K562 (cell line): ENCODE data around the gene PREB. TPM values are rescaled to one million over a fixed set of nuclear protein-coding genes. Genes with fewer than 3 reads are reported as not detected.

Experiments
- ATAC-seq: fragments of 200-7000 bp; cut with Tn5 transposase; 3 replicates; pipeline ENCODE4 v1.9.1; 2020; ENCODE audit warnings: moderate library complexity
- BruUV-seq: library from RNA; stranded (reverse); fragments of 400-500 nt; replicated peaks from 2 replicates; lab custom pipeline; 2021; lab: Mats Ljungman, UMichigan
- CTCF ChIA-PET: fragments of 300-600 bp; formaldehyde crosslinking; extraction: SDS; loops from one replicate; lab custom pipeline; 2021; ENCODE audit warnings: low intra/inter-chr PET ratio; lab: Yijun Ruan, JAX
- POLR2A ChIA-PET: fragments of 300-600, 350-650 bp; sonication (Branson Sonifier 250); formaldehyde crosslinking; extraction: SDS; loops from one replicate; lab custom pipeline; 2021; ENCODE audit warnings: antibody characterized with exemption, inconsistent platforms; lab: Yijun Ruan, JAX
- DNase-seq, 4 experiments: peaks; one replicate each; pipeline versions ENCODE4 v3.0.0 to v3.0.0-alpha.2; 2011 to 2018; ENCODE audit warnings: low spot score in 3 of 4, mixed read lengths in 3 of 4; ENCODE audit errors: extremely low read depth in 1 of 4
- FAIRE-seq: peaks from 2 replicates; lab custom pipeline; 2011; peaks lifted over from hg19 to GRCh38; lab: Jason Lieb, UNC
- H2AFZ ChIP-seq: 2 replicates; pipeline ENCODE4 v1.6.0; 2011; ENCODE audit warnings: low read depth, low read length, control low read depth, inconsistent platforms
- H3K27ac ChIP-seq: fragments of 200-600 bp; 3 replicates; pipeline ENCODE4 v1.8.0; 2011; ENCODE audit warnings: low read depth, mild to moderate bottlenecking, control low read depth, inconsistent platforms, low read length, moderate library complexity, mixed read lengths; ENCODE audit errors: extremely low read depth
- H3K27me3 ChIP-seq, 2 experiments: fragments of 300-600 bp in 1 of 2; 2 replicates in 1 of 2; 3 replicates in 1 of 2; pipeline versions ENCODE4 v1.6.0 to v1.8.0; 2011; ENCODE audit warnings: inconsistent platforms in 2 of 2, low read length in 2 of 2, mild to moderate bottlenecking in 1 of 2, mixed read lengths in 1 of 2, moderate library complexity in 1 of 2; ENCODE audit not compliant: control insufficient read depth in 2 of 2, insufficient read depth in 2 of 2
- H3K36me3 ChIP-seq: fragments of 300-600 bp; 3 replicates; pipeline ENCODE4 v1.8.0; 2011; ENCODE audit warnings: mild to moderate bottlenecking, low read length, inconsistent platforms; ENCODE audit not compliant: control insufficient read depth, insufficient read depth
- H3K4me1 ChIP-seq, 2 experiments: fragments of 200-600 bp in 1 of 2; replicated peaks in 1 of 2; 2 replicates in 1 of 2; 3 replicates in 1 of 2; pipeline versions ENCODE4 v1.5.1 to v1.8.0; 2011; ENCODE audit warnings: inconsistent platforms in 2 of 2, low read length in 2 of 2, mild to moderate bottlenecking in 1 of 2, mixed read lengths in 1 of 2, moderate library complexity in 1 of 2; ENCODE audit not compliant: control insufficient read depth in 2 of 2, insufficient read depth in 2 of 2
- H3K4me2 ChIP-seq: 2 replicates; pipeline ENCODE4 v1.6.1; 2011; ENCODE audit warnings: low read length, control low read depth, inconsistent platforms, mixed read lengths; ENCODE audit not compliant: insufficient read depth
- H3K4me3 ChIP-seq: fragments of 200-600 bp; sonication (generic), shearing (Covaris generic); 2 replicates; pipeline ENCODE4 v1.5.1; 2016; ENCODE audit warnings: control low read depth, inconsistent platforms
- H3K79me2 ChIP-seq: fragments of 200-600 bp; 3 replicates; pipeline ENCODE4 v1.8.0; 2011; ENCODE audit warnings: low read length, inconsistent platforms; ENCODE audit not compliant: control insufficient read depth, insufficient read depth
- H3K9ac ChIP-seq, 2 experiments: 2 replicates each; pipeline versions ENCODE4 v1.6.0 to v1.6.1; 2011; ENCODE audit warnings: low read depth in 2 of 2, low read length in 2 of 2, control low read depth in 1 of 2, inconsistent platforms in 1 of 2, mild to moderate bottlenecking in 1 of 2, mixed read lengths in 1 of 2; ENCODE audit not compliant: insufficient read depth in 1 of 2
- H3K9me1 ChIP-seq: one replicate; pipeline ENCODE4 v1.6.0; 2011; ENCODE audit warnings: inconsistent platforms, mild to moderate bottlenecking, low read length, moderate library complexity; ENCODE audit not compliant: control insufficient read depth, insufficient read depth
- H3K9me3 ChIP-seq: replicated peaks from 2 replicates; pipeline ENCODE4 v1.5.1; 2011; ENCODE audit warnings: low read depth, low read length, inconsistent platforms; ENCODE audit not compliant: control insufficient read depth, insufficient read depth
- H4K20me1 ChIP-seq: replicated peaks from 2 replicates; pipeline ENCODE4 v1.6.1; 2011; ENCODE audit warnings: low read length, inconsistent platforms, mixed read lengths; ENCODE audit not compliant: control insufficient read depth, insufficient read depth
- BCLAF1 ChIP-seq, 2 experiments: fragments of 450-650 bp in 1 of 2; IDR thresholded peaks; 2 replicates each; pipeline ENCODE4 v1.6.1; 2011 to 2017; ENCODE audit warnings: low read depth in 2 of 2, antibody characterized with exemption in 1 of 2, borderline replicate concordance in 1 of 2, low read length in 1 of 2, mild to moderate bottlenecking in 1 of 2, mixed read lengths in 1 of 2; ENCODE audit not compliant: control insufficient read depth in 1 of 2
- CREB1 ChIP-seq, 2 experiments: sonication (generic) in 1 of 2; formaldehyde crosslinking in 1 of 2; IDR thresholded peaks; 2 replicates each; pipeline versions ENCODE4 v1.6.1 to v1.8.0; 2012 to 2022; ENCODE audit warnings: inconsistent platforms in 1 of 2, mild to moderate bottlenecking in 1 of 2, missing genetic modification reagents in 1 of 2, moderate library complexity in 1 of 2
- GTF2E2 ChIP-seq: fragments of 200-800 bp; sonication (Bioruptor generic); IDR thresholded peaks from 2 replicates; pipeline ENCODE4 v1.6.1; 2016; ENCODE audit warnings: missing genetic modification characterization, missing compliant biosample characterization
- KAT2B ChIP-seq: IDR thresholded peaks from one replicate; pipeline ENCODE4 v1.6.1; 2012; ENCODE audit warnings: low read depth, mild to moderate bottlenecking, control low read depth, inconsistent platforms, low read length, moderate library complexity
- MCM5 ChIP-seq: fragments of 450-650 bp; IDR thresholded peaks from 2 replicates; pipeline ENCODE4 v1.6.1; 2016; ENCODE audit warnings: low read depth
- RBM39 ChIP-seq: fragments of 200-400 bp; formaldehyde crosslinking; optimal IDR thresholded peaks from 2 replicates; pipeline ENCODE3; 2018; ENCODE audit warnings: low read depth, low read length
- RREB1 ChIP-seq: fragments of 250-450 bp; sonication (Bioruptor Pico); IDR thresholded peaks from 2 replicates; pipeline ENCODE4 v1.4.0; 2020
- SMAD3 ChIP-seq: fragments of 450-650 bp; formaldehyde crosslinking; conservative IDR thresholded peaks from 2 replicates; pipeline ENCODE4 v1.4.0; 2020; ENCODE audit warnings: mild to moderate bottlenecking
- SP1 ChIP-seq: sonication (generic); formaldehyde crosslinking; IDR thresholded peaks from 2 replicates; pipeline ENCODE4 v1.8.1; 2022; ENCODE audit warnings: mild to moderate bottlenecking, missing genetic modification reagents
- ZBTB17 ChIP-seq: fragments of 450-650 bp; formaldehyde crosslinking; IDR thresholded peaks from 2 replicates; pipeline ENCODE4 v1.4.0; 2020; ENCODE audit warnings: mild to moderate bottlenecking
- ZBTB2 ChIP-seq: fragments of 450-650 bp; IDR thresholded peaks from 2 replicates; pipeline ENCODE4 v1.6.1; 2016; ENCODE audit warnings: antibody characterized with exemption
- ZNF197 ChIP-seq: fragments of 200-800 bp; sonication (Bioruptor generic); IDR thresholded peaks from 2 replicates; pipeline ENCODE4 v1.6.1; 2016; ENCODE audit warnings: low read depth, missing genetic modification characterization, missing compliant biosample characterization
- ZNF24 ChIP-seq: fragments of 450-650 bp; IDR thresholded peaks from 2 replicates; pipeline ENCODE4 v1.6.1; 2016
- WGBS: fragments of 100-300 bp; shearing (Covaris generic); methylation state at CpG from one replicate; pipeline ENCODE4 v1.1.6; 2016; ENCODE audit warnings: low coverage, mixed read lengths; ENCODE audit not compliant: insufficient coverage; ENCODE audit errors: missing lambda C conversion rate; 5-methylcytosine and 5-hydroxymethylcytosine counted together
- in situ Hi-C: fragments of 300-500 bp; cut with MboI; formaldehyde crosslinking; loops from 4 replicates; pipeline ENCODE4 v1.15.0; 2018; ENCODE audit warnings: inconsistent platforms, mixed read lengths
- intact Hi-C: fragments of 100-400 bp; cut with micrococcal nuclease; formaldehyde crosslinking; loops from 2 replicates; pipeline ENCODE4 v1.14.2; 2022
- polyA plus RNA-seq, 8 experiments: library from polyadenylated mRNA; depleted of rRNA in 4 of 8; stranded (reverse) in 5 of 8; unstranded in 3 of 8; fragments of >200 nt; fragmentation: Nextera tagmentation in 2 of 8; fragmentation: Illumina TruSeq in 1 of 8; extraction: Ambion mirVana in 2 of 8; extraction: Trizol in 1 of 8; gene quantifications; 2 replicates each; pipeline versions ENCODE4 v1.2.1 to v1.2.3, GENCODE V29; 2011 to 2014; ENCODE audit warnings: inconsistent platforms in 1 of 8, missing spikeins in 1 of 8
- total RNA-seq, 7 experiments: library from RNA; depleted of rRNA in 6 of 7; stranded (reverse); fragments of >200 nt in 6 of 7; fragmentation: Illumina TruSeq in 2 of 7; extraction: Trizol in 2 of 7; gene quantifications; 2 replicates each; pipeline versions ENCODE4 v1.2.1 to v1.2.3, GENCODE V29; 2011 to 2021; ENCODE audit warnings: low replicate concordance in 1 of 7

Gene PREB
- total and polyA plus RNA-seq, 9 of the 15 experiments (the other 6 are each of a cell fraction or from before 2014, with no cell fraction given), result 35.1 to 84.2 (median 67.2) TPM

- Histone ChIP-seq H3K4me3 (no peak overlapping the region), H3K9me3 (no peaks in the 10 kb centered on the region), H3K9me1 (no peaks in the 10 kb centered on the region), H3K27ac (no peak overlapping the region), H3K9ac (no peak overlapping the region), H3K79me2 (no peaks in the 10 kb centered on the region), H2AFZ (no peak overlapping the region), H3K36me3 (peaks cover 8% of the 10 kb centered on the region; the same call in 1 of the 3 replicates), H3K27me3 (peaks cover 7% of the 10 kb centered on the region in 2 experiments; a peak in 4 of 5 replicates), H4K20me1 (no peaks in the 10 kb centered on the region; the same call in 1 of the 2 replicates), H3K4me2 (no peak overlapping the region), H3K4me1 (peaks cover 10 to 12% of the 10 kb centered on the region in 2 experiments; a peak in 4 of 5 replicates)
- ATAC-seq (no peak), DNase-seq (no peak), FAIRE-seq (no peak)
- intact Hi-C loops, result no loop called here
- WGBS, result 19% methylated on average over 2 of the region's 3 CpGs
- ChIA-PET POLR2A (interaction anchor here (0.7 to 4.1 kb wide), 4 partner anchors 9 to 92 kb away, joined by 3 to 17 read pairs (median 8); partner anchors contain the start of genes CAD and PREB), CTCF (no interaction called here)
- no TSS peak for BruUV-seq
- in situ Hi-C loops, result no loop called here
- TF ChIP-seq KAT2B, result no peak
- TF ChIP-seq RBM39, result no peak
- TF ChIP-seq ZNF197 (CRISPR knock-in tag), result no peak
- TF ChIP-seq RREB1, result no peak
- no peak for TF ChIP-seq ZNF24
- no peak for TF ChIP-seq ZBTB17 (CRISPR knock-in tag)
- TF ChIP-seq SP1, result no peak
- TF ChIP-seq GTF2E2 (tag), result no peak
- TF ChIP-seq SMAD3, result no peak
- TF ChIP-seq MCM5, result no peak
- no peak for TF ChIP-seq CREB1 (IDR thresholded peaks at IDR 0.05)
- TF ChIP-seq CREB1 (CRISPR knock-in tag; IDR thresholded peaks at IDR 0.05), result no peak
- TF ChIP-seq ZBTB2, result no peak
- no peak for TF ChIP-seq BCLAF1 (IDR thresholded peaks at IDR 0.05; ENCODE audit: borderline replicate concordance in 1 of 2, control insufficient read depth in 1 of 2, low read depth in 2 of 2, low read length in 1 of 2)
Observed at GRCh38 chr2:27125104-27125503, 9.3 kb downstream of the PREB start.
